Keratinocyte (primary cell): ENCODE data around the gene NCK2. TPM values are rescaled to one million over a fixed set of nuclear protein-coding genes. Genes with fewer than 3 reads are reported as not detected.

Experiments
- DNase-seq: peaks from one replicate; pipeline ENCODE4 v3.0.0-alpha.2; 2011; ENCODE audit warnings: low read depth, missing footprints, low spot score
- FAIRE-seq: peaks from 2 replicates; lab custom pipeline; 2011; peaks lifted over from hg19 to GRCh38; lab: Jason Lieb, UNC
- H2AFZ ChIP-seq: 2 replicates; pipeline ENCODE4 v1.6.0; 2012; ENCODE audit warnings: low read length, control low read depth, inconsistent platforms; ENCODE audit not compliant: control insufficient read depth
- H3K27ac ChIP-seq: 2 replicates; pipeline ENCODE4 v1.5.1; 2011; ENCODE audit warnings: low read length; ENCODE audit not compliant: control insufficient read depth, insufficient read depth
- H3K27me3 ChIP-seq: 3 replicates; pipeline ENCODE4 v1.6.0; 2011; ENCODE audit warnings: low read length; ENCODE audit not compliant: control insufficient read depth, insufficient read depth; ENCODE audit errors: extremely low read depth
- H3K36me3 ChIP-seq, 2 experiments: 2 replicates in 1 of 2; 3 replicates in 1 of 2; pipeline ENCODE4 v1.5.1; 2011; ENCODE audit warnings: low read length in 2 of 2, mild to moderate bottlenecking in 1 of 2; ENCODE audit not compliant: control insufficient read depth in 2 of 2, insufficient read depth in 2 of 2; ENCODE audit errors: extremely low read depth in 1 of 2
- H3K4me1 ChIP-seq: 3 replicates; pipeline ENCODE4 v1.5.1; 2011; ENCODE audit warnings: low read length; ENCODE audit not compliant: control insufficient read depth, insufficient read depth; ENCODE audit errors: extremely low read depth
- H3K4me2 ChIP-seq: 3 replicates; pipeline ENCODE4 v1.6.0; 2011; ENCODE audit warnings: low read depth, low read length; ENCODE audit not compliant: control insufficient read depth, insufficient read depth; ENCODE audit errors: extremely low read depth
- H3K4me3 ChIP-seq, 3 experiments: fragments of 200-600 bp in 1 of 3; sonication (generic) in 1 of 3; 2 replicates in 2 of 3; 3 replicates in 1 of 3; pipeline ENCODE4 v1.5.1; 2011 to 2016; ENCODE audit warnings: low read length in 3 of 3, mild to moderate bottlenecking in 3 of 3, control low read depth in 2 of 3, inconsistent platforms in 1 of 3, low read depth in 1 of 3, mixed read lengths in 1 of 3, mixed run types in 1 of 3, moderate library complexity in 1 of 3; ENCODE audit not compliant: control insufficient read depth in 2 of 3, insufficient read depth in 2 of 3; ENCODE audit errors: extremely low read depth in 1 of 3
- H3K79me2 ChIP-seq: 2 replicates; pipeline ENCODE4 v1.6.0; 2012; ENCODE audit warnings: low read length; ENCODE audit not compliant: control insufficient read depth, insufficient read depth
- H3K9ac ChIP-seq: 3 replicates; pipeline ENCODE4 v1.6.0; 2011; ENCODE audit warnings: low read length; ENCODE audit not compliant: control insufficient read depth, insufficient read depth; ENCODE audit errors: extremely low read depth
- H3K9me1 ChIP-seq: 3 replicates; pipeline ENCODE4 v1.6.0; 2011; ENCODE audit warnings: low read length; ENCODE audit not compliant: control insufficient read depth, insufficient read depth; ENCODE audit errors: extremely low read depth
- H3K9me3 ChIP-seq: 2 replicates; pipeline ENCODE4 v1.5.1; 2012; ENCODE audit warnings: low read depth, low read length; ENCODE audit not compliant: control insufficient read depth
- H4K20me1 ChIP-seq: 3 replicates; pipeline ENCODE4 v1.6.0; 2011; ENCODE audit warnings: low read length; ENCODE audit not compliant: control insufficient read depth, insufficient read depth; ENCODE audit errors: extremely low read depth
- EZH2 ChIP-seq: IDR thresholded peaks from one replicate; pipeline ENCODE4 v1.6.1; 2012; ENCODE audit warnings: inconsistent platforms, mild to moderate bottlenecking, low read length, moderate library complexity
- dilution Hi-C: fragments of 300-500 bp; cut with MboI; formaldehyde crosslinking; loops from one replicate; pipeline ENCODE4 v1.7.0; 2020; ENCODE audit warnings: low sequenced_read_pairs; ENCODE audit not compliant: extremely low pct_ligation_motif_present
- polyA plus RNA-seq, 5 experiments: library from polyadenylated mRNA; depleted of rRNA in 3 of 5; stranded (reverse) in 3 of 5; stranded (forward) in 1 of 5; unstranded in 1 of 5; fragments of >200 nt; gene quantifications; 1 replicate in 1 of 5; 2 replicates in 3 of 5; 3 replicates in 1 of 5; pipeline versions ENCODE4 v1.2.1 to v1.2.3, GENCODE V29; 2011 to 2012; ENCODE audit warnings: missing spikeins in 2 of 5, low read depth in 1 of 5, low replicate concordance in 1 of 5
- TF ChIP-seq, protein P1 (sequence below), 3 experiments: IDR thresholded peaks in 1 of 3; conservative IDR thresholded peaks in 1 of 3; optimal IDR thresholded peaks in 1 of 3; 2 replicates in 2 of 3; 3 replicates in 1 of 3; pipeline versions ENCODE3 to v1.5.1; 2011; ENCODE audit warnings: low read length in 3 of 3, mild to moderate bottlenecking in 3 of 3, moderate library complexity in 2 of 3, control low read depth in 1 of 3, inconsistent platforms in 1 of 3; ENCODE audit not compliant: insufficient read depth in 2 of 3; ENCODE audit errors: extremely low read depth in 1 of 3

NCK2 gene
- polyA plus RNA-seq, 1 donor (not counting 4 experiments of a cell fraction or from before 2014, with no cell fraction given) = 31.4 TPM

DNA sequence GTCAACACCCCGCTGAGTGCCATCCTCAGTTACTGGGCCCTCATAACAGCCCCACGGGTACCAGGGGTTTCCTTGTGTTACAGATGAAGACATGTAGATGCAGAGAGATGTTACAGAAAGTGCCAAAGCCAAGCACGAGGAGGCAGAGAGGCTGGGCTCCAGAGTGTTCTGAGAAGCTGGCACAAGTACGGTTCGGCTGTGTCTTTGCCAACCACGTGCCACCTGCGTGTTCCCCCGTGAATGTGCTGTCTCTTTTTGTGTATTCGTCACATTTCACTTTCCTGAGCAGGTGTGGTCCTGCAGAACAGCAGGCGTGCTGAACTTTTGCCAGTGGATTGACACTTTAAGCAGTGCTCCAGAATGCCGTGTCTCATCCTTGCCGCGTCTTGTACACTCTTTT is 124.6 kb downstream of the NCK2 start:
- H3K79me2 ChIP-seq = peaks cover 48% of the 10 kb centered on the region
- DNase-seq = no peak
- H3K27ac ChIP-seq = no peak overlapping the region
- H3K9ac ChIP-seq = no peak overlapping the region
- H3K4me2 ChIP-seq = no peak overlapping the region
- peaks cover 3% of the 10 kb centered on the region for H4K20me1 ChIP-seq
- no peaks in the 10 kb centered on the region for H3K9me3 ChIP-seq
- H3K4me3 ChIP-seq = no peak overlapping the region
- dilution Hi-C loops = no loop called here
- peaks cover 14% of the 10 kb centered on the region for H3K4me1 ChIP-seq
- H3K36me3 ChIP-seq = peaks cover 2 to 4% of the 10 kb centered on the region in 2 experiments
- no peak for FAIRE-seq
- H3K27me3 ChIP-seq = no peaks in the 10 kb centered on the region
- H2AFZ ChIP-seq = no peak overlapping the region
- TF ChIP-seq, protein P1, sequence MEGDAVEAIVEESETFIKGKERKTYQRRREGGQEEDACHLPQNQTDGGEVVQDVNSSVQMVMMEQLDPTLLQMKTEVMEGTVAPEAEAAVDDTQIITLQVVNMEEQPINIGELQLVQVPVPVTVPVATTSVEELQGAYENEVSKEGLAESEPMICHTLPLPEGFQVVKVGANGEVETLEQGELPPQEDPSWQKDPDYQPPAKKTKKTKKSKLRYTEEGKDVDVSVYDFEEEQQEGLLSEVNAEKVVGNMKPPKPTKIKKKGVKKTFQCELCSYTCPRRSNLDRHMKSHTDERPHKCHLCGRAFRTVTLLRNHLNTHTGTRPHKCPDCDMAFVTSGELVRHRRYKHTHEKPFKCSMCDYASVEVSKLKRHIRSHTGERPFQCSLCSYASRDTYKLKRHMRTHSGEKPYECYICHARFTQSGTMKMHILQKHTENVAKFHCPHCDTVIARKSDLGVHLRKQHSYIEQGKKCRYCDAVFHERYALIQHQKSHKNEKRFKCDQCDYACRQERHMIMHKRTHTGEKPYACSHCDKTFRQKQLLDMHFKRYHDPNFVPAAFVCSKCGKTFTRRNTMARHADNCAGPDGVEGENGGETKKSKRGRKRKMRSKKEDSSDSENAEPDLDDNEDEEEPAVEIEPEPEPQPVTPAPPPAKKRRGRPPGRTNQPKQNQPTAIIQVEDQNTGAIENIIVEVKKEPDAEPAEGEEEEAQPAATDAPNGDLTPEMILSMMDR (optimal IDR thresholded peaks at IDR 0.05 in 1 of 3, IDR thresholded peaks at IDR 0.05 in 1 of 3, conservative IDR thresholded peaks at IDR 0.05 in 1 of 3; ENCODE audit: extremely low read depth in 1 of 3, insufficient read depth in 2 of 3, low read length in 3 of 3) = no peak
- TF ChIP-seq EZH2 = no peak
- H3K9me1 ChIP-seq = no peaks in the 10 kb centered on the region

DNA sequence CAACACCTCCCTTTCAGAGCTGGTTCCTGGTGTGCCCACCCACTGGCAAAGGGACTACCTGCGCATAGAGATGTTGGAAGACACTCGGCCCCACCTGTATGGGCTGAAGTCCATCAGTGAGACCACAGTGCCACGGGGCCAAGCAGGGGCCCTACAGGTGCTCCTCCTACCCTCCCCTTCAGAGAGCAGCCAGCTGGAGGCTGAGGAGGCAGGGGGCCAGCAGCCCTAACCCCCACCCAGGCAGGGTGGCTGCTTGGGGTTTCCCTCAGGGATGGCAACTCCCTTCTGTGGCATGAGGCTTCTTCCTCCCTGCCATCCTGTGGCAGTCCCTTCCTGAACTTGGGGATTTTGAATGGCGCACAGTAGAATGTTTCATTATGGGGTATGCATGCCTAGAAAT is 125.3 kb downstream of the NCK2 start:
- Histone ChIP-seq H3K9me3 (no peaks in the 10 kb centered on the region), H3K27me3 (no peaks in the 10 kb centered on the region), H3K9me1 (no peaks in the 10 kb centered on the region), H3K9ac (no peak overlapping the region), H3K36me3 (peaks cover 2 to 4% of the 10 kb centered on the region in 2 experiments), H2AFZ (no peak overlapping the region), H3K79me2 (peaks cover 45% of the 10 kb centered on the region), H3K27ac (no peak overlapping the region), H3K4me2 (no peak overlapping the region), H3K4me3 (no peak overlapping the region), H3K4me1 (peaks cover 14% of the 10 kb centered on the region), H4K20me1 (peaks cover 3% of the 10 kb centered on the region)
- dilution Hi-C loops = no loop called here
- no peak for FAIRE-seq
- DNase-seq = no peak
- no peak for TF ChIP-seq EZH2
- TF ChIP-seq, protein P1 (optimal IDR thresholded peaks at IDR 0.05 in 1 of 3, IDR thresholded peaks at IDR 0.05 in 1 of 3, conservative IDR thresholded peaks at IDR 0.05 in 1 of 3; ENCODE audit: extremely low read depth in 1 of 3, insufficient read depth in 2 of 3, low read length in 3 of 3) = no peak
